AG09309 (cell line): ENCODE measurements around the gene DTD2.

Experiments used
- DNase-seq: peaks from one replicate; pipeline ENCODE4 v3.0.0-alpha.2; 2010; ENCODE audit warnings: low read depth
- H3K4me3 ChIP-seq: 2 replicates; pipeline ENCODE4 v1.5.1; 2011; ENCODE audit warnings: mild to moderate bottlenecking, low read depth, low read length, moderate library complexity; ENCODE audit not compliant: control insufficient read depth
- CTCF ChIP-seq: IDR thresholded peaks from 2 replicates; pipeline ENCODE4 v1.5.1; 2011; ENCODE audit warnings: mild to moderate bottlenecking, low read depth, low read length, inconsistent platforms; ENCODE audit not compliant: insufficient read depth, control insufficient read depth; ENCODE audit errors: missing control alignments

The DTD2 gene

GRCh38 chr14:31486764-31487163 lies 29.5 kb upstream of the DTD2 start:
- no peak overlapping the region for H3K4me3 ChIP-seq
- TF ChIP-seq CTCF = no peak
- DNase-seq = no peak

- no peak for DNase-seq
- TF ChIP-seq CTCF = no peak
- H3K4me3 ChIP-seq = no peak overlapping the region
Observed at GRCh38 chr14:31484754-31485153, 27.4 kb upstream of the DTD2 start.

GRCh38 chr14:31480156-31480555 lies 22.9 kb upstream of the DTD2 start:
- no peak for DNase-seq
- TF ChIP-seq CTCF = no peak
- H3K4me3 ChIP-seq = no peak overlapping the region

- DNase-seq = no peak
- TF ChIP-seq CTCF = no peak
- H3K4me3 ChIP-seq = no peak overlapping the region
Observed at GRCh38 chr14:31479027-31479426, 21.7 kb upstream of the DTD2 start.

GRCh38 chr14:31477248-31477647 lies 19.9 kb upstream of the DTD2 start:
- no peak for DNase-seq
- TF ChIP-seq CTCF = no peak
- H3K4me3 ChIP-seq = no peak overlapping the region

- no peak for TF ChIP-seq CTCF
- no peak overlapping the region for H3K4me3 ChIP-seq
- no peak for DNase-seq
Observed at GRCh38 chr14:31476131-31476866, 19.0 kb upstream of the DTD2 start.
